Measurements from ENCODE around the gene MEF2B.

MEF2B gene

GRCh38 chr19:19098703-19099632, 71.1 kb downstream of the MEF2B start:
- DNase-seq (ENCODE audit: low spot score) = no peak

- no peak for DNase-seq (ENCODE audit: low spot score)
Observed at GRCh38 chr19:19098084-19098702, 71.9 kb downstream of the MEF2B start.

DNA sequence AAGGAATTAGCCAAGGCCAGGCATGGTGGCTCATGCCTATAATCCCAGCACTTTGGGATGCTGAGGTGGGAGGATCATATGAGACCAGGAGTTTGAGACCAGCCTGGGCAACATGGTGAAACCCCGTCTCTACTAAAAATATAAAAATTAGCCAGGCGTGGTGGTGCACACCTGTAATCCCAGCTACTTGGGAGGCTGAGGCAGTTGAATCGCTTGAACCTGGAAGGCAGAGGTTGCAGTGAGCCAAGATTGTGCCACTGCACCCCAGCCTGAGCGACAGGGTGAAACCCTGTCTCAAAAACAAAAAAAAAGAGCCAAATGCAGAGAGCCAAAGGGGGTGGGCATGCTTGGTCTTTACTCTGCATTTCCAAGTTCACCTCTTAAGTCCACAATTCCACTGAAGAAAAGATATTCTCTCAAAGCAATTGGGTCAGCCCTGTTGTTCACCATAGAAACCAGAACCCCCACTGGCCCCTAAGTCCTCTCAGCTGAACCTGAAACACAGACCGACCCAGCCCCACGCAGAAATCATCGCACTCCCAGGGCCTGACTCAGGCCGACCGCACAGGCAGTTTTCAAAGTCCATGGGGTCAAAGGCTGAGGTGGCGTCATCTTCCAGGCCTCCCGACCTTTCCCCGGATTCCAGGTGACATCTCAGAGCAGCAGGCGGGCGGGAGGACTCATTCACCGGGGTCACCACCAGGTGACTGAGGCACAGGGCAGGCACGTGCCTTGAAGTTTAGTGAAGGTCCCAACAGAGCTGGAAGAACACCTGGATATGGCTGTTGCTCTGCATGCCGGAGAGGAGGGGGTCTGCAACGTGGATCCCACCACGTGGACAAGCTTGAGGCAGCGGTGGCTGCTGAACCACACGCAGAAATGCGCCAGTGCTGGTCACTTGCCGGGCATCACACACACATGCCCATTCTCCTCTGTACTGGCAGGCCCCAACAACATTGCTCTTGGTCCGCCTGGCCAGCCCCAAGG, 73.1 kb downstream of the MEF2B start:
- DNase-seq (ENCODE audit: low spot score) = no peak

DNA sequence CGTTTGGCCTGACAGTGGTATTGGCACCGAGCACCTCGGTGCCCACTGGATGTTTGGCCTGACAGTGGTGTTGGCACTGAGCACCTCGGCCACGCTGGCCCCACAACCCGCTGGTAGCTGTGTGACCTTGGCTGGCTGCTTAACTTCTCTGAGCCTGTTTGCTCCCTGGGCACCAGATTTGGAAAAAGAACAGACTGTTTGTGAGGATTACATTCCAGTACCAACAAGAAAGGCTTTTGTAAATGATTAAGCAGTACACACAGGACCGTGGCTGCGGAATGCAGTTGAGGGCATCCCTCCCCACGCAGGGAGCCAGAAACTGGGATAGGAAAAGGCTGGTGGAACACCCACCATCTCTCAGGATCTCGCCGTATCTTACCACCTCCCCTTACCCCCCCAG, 74.4 kb downstream of the MEF2B start:
- DNase-seq (ENCODE audit: low spot score) = no peak
